ENCODE data around the gene MORC2. TPM values are rescaled to one million over a fixed set of nuclear protein-coding genes. Genes with fewer than 3 reads are reported as not detected.

MORC2 gene
- total RNA-seq, 4 donors from 2014 or later = 23.5 to 39.6 (median 29.5) TPM

DNA sequence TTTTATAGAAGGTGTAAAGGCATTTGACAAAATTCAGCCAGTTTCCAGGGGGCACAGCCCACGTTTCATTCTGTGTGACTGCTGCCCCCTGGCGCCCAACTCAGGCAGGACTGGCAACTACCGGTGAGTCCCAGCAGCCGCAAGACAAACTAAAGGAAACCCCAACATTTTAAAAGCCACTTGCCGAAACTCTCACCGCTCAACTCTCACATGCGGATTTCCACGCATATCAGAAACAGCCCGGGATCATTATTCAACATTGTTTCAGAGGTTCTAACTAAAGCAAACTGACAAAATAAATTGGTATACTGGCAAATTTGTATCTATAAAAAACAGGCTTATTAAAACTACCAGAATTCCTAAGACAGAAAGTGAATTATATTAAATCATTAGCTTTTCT is 48.2 kb downstream of the MORC2 start:
- Histone ChIP-seq H3K9me3 (peaks cover 0 to 6% (median 0%) of the 10 kb centered on the region in 4 donors), H3K27ac (no peak overlapping the region), H3K36me3 (peaks cover 0 to 4% (median 0%) of the 10 kb centered on the region in 3 donors), H3K27me3 (no peaks in the 10 kb centered on the region), H3K4me1 (peaks cover 0 to 7% (median 2%) of the 10 kb centered on the region in 4 donors), H3K4me3 (peak overlapping the region in 1 of 4 donors; percentile 4)
- TF ChIP-seq POLR2A (IDR thresholded peaks at IDR 0.05) = no peak
- TF ChIP-seq, protein P1, sequence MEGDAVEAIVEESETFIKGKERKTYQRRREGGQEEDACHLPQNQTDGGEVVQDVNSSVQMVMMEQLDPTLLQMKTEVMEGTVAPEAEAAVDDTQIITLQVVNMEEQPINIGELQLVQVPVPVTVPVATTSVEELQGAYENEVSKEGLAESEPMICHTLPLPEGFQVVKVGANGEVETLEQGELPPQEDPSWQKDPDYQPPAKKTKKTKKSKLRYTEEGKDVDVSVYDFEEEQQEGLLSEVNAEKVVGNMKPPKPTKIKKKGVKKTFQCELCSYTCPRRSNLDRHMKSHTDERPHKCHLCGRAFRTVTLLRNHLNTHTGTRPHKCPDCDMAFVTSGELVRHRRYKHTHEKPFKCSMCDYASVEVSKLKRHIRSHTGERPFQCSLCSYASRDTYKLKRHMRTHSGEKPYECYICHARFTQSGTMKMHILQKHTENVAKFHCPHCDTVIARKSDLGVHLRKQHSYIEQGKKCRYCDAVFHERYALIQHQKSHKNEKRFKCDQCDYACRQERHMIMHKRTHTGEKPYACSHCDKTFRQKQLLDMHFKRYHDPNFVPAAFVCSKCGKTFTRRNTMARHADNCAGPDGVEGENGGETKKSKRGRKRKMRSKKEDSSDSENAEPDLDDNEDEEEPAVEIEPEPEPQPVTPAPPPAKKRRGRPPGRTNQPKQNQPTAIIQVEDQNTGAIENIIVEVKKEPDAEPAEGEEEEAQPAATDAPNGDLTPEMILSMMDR (IDR thresholded peaks at IDR 0.05) = peak; percentile 79 to 95 (median 85)
- DNase-seq = peak; percentile 84 to 91 (median 87)

DNA sequence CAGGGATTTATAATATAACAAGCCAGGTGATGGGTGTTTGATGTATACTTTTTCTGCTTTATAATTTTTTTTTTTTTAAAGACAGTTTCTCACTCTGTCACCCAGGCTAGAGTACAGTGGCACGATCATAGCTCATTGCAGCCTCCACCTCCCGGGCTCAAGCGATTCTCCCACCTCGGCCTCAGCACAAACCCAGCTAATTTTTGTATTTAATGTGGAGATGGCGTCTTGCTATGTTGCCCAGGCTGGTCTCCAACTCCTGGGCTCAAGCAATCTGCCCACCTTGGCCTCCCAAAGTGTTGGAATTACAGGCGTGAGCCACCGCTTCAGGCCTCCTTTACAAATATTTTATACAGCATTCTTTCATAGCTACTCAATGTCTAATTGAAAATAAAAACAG is 48.6 kb downstream of the MORC2 start:
- no peak overlapping the region for H3K27ac ChIP-seq
- no peaks in the 10 kb centered on the region for H3K27me3 ChIP-seq
- peak in 2 of 3 donors; percentile 8 to 38 for DNase-seq
- H3K36me3 ChIP-seq = no peaks in the 10 kb centered on the region
- H3K4me1 ChIP-seq = peaks cover 0 to 7% (median 2%) of the 10 kb centered on the region in 4 donors
- no peak for TF ChIP-seq POLR2A (IDR thresholded peaks at IDR 0.05)
- TF ChIP-seq, protein P1 (IDR thresholded peaks at IDR 0.05) = no peak
- H3K4me3 ChIP-seq = no peak overlapping the region
- peaks cover 0 to 6% (median 0%) of the 10 kb centered on the region in 4 donors for H3K9me3 ChIP-seq

DNA sequence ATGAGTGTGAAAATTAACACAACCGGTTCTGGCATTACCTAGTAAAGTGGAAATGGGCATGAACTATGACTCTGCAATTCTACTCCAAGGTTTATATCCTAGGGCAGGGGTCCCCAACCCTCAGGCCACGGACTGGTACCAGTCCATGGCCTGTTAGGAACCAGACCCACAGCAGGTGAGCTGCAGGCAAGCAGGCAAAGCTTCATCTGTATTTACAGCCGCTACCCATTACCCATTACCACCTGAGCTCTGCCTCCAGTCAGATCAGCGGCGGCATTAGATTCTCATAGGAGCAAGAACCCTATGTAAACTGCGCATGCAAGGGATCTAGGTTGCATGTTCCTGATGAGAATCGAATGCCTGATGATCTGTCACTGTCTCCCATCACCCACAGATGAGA is 49.8 kb downstream of the MORC2 start:
- Histone ChIP-seq H3K9me3 (peaks cover 0 to 6% (median 0%) of the 10 kb centered on the region in 4 donors), H3K36me3 (no peaks in the 10 kb centered on the region), H3K4me3 (no peak overlapping the region), H3K4me1 (peaks cover 0 to 7% (median 2%) of the 10 kb centered on the region in 4 donors), H3K27ac (no peak overlapping the region), H3K27me3 (no peaks in the 10 kb centered on the region)
- peak in 1 of 3 donors; percentile 22 for DNase-seq
- TF ChIP-seq, protein P1 (IDR thresholded peaks at IDR 0.05) = no peak
- no peak for TF ChIP-seq POLR2A (IDR thresholded peaks at IDR 0.05)

DNA sequence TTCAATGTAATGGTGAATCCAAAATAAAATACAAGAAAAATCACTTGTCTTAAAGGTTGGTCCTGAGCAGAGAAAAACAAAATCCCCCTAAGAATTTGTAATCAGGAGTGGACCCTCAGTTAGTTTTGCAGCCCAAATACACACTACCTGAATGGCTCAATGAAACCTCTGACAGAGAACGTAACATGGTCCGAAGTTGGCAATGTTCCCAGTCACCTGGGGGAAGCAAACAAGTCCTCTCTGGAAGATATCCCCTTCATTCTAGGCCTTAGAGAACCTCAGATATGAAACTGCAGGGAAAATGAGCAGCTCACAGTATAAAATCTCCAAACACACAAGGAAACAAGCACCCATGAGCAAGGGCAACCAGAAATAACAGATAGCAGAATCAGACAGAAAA is 58.2 kb downstream of the MORC2 start:
- TF ChIP-seq POLR2A (IDR thresholded peaks at IDR 0.05) = no peak
- TF ChIP-seq, protein P1 (IDR thresholded peaks at IDR 0.05) = no peak
- H3K4me3 ChIP-seq = no peak overlapping the region
- H3K27me3 ChIP-seq = no peaks in the 10 kb centered on the region
- no peak overlapping the region for H3K27ac ChIP-seq
- H3K9me3 ChIP-seq = no peaks in the 10 kb centered on the region
- DNase-seq = peak in 1 of 3 donors; percentile 6
- H3K36me3 ChIP-seq = no peaks in the 10 kb centered on the region
- no peaks in the 10 kb centered on the region for H3K4me1 ChIP-seq

DNA sequence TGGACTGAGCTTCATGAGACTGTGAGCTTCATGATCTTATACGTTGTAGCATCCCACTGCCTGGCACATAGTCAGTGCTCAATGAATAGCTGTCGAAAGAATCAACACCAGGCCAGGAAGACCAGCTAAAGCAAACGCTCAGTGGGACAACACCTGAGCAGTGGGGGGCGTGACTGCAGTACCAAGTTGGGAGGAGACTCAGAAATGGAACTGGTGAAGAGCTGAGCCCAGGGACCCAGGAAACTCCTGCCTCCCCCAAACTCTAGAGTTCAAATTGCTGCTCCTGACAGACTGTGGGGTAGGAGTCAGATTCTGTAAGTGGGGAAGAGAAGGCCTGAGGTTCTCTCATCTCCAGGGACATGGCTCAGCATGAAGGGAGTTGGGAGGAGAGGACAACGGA is 59.3 kb downstream of the MORC2 start:
- H3K4me3 ChIP-seq = no peak overlapping the region
- TF ChIP-seq, protein P1 (IDR thresholded peaks at IDR 0.05) = no peak
- no peak for TF ChIP-seq POLR2A (IDR thresholded peaks at IDR 0.05)
- H3K27ac ChIP-seq = no peak overlapping the region
- no peaks in the 10 kb centered on the region for H3K27me3 ChIP-seq
- H3K4me1 ChIP-seq = no peaks in the 10 kb centered on the region
- no peaks in the 10 kb centered on the region for H3K36me3 ChIP-seq
- no peaks in the 10 kb centered on the region for H3K9me3 ChIP-seq
- peak in 1 of 3 donors; percentile 10 for DNase-seq

DNA sequence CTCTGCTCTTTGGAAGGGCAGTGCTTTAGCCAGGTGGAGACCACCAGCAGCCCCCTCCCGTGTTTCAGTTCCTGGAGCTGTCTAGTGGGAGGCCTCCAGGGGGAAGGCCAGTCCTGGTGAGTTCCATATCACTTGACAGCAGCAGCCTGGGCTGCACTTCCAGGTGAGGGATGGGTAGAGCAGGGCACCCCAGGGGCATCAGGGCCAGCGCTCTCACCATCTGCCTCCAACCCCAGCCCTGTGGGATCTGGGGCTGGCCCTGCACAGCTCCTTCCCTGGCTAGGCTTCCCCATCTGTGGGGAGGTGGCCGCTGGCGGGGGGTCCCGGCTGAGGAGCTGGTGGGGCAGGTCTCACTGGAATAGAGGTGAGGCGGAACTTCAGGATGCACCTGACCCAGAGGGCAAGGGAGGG is 60.5 kb downstream of the MORC2 start:
- H3K4me1 ChIP-seq = no peaks in the 10 kb centered on the region
- H3K27me3 ChIP-seq = no peaks in the 10 kb centered on the region
- no peak for TF ChIP-seq POLR2A (IDR thresholded peaks at IDR 0.05)
- TF ChIP-seq, protein P1 (IDR thresholded peaks at IDR 0.05) = no peak
- peak in 1 of 3 donors; percentile 30 for DNase-seq
- H3K4me3 ChIP-seq = no peak overlapping the region
- H3K27ac ChIP-seq = no peak overlapping the region
- no peaks in the 10 kb centered on the region for H3K9me3 ChIP-seq
- no peaks in the 10 kb centered on the region for H3K36me3 ChIP-seq
